IMR-90 (cell line): ENCODE measurements around the gene NTRK3. TPM values are rescaled to one million over a fixed set of nuclear protein-coding genes. Genes with fewer than 3 reads are reported as not detected.
"Not testable (repeated sequence)": the region's sequence is repeated elsewhere in the genome, so short reads cannot be mapped to it uniquely, and the experiment has no call there.

Experiments
- ATAC-seq: fragments of 200-7000 bp; cut with Tn5 transposase; 2 replicates; pipeline ENCODE4 v1.9.1; 2020; ENCODE audit warnings: low read depth, mild to moderate bottlenecking, moderate library complexity
- BruUV-seq: library from RNA; stranded (reverse); fragments of 400-500 nt; replicated peaks from 2 replicates; lab custom pipeline; 2021; lab: Mats Ljungman, UMichigan
- CTCF ChIA-PET: fragments of 300-600 bp; formaldehyde crosslinking; extraction: SDS; loops from one replicate; lab custom pipeline; 2021; ENCODE audit warnings: antibody characterized with exemption; lab: Yijun Ruan, JAX
- POLR2A ChIA-PET: fragments of 300-600 bp; sonication (Branson Sonifier 250); formaldehyde crosslinking; loops from one replicate; lab custom pipeline; 2022; ENCODE audit warnings: antibody characterized with exemption; ENCODE audit not compliant: unreplicated experiment; lab: Charles Lee
- DNase-seq: peaks from one replicate; pipeline ENCODE4 v3.0.0; 2013
- H2AFZ ChIP-seq: replicated peaks from 2 replicates; pipeline ENCODE3; 2013; ENCODE audit warnings: low read length, mild to moderate bottlenecking; ENCODE audit not compliant: poor library complexity
- H2AK5ac ChIP-seq: 2 replicates; pipeline ENCODE4 v1.6.1; 2013; ENCODE audit warnings: low read depth, low read length, inconsistent platforms
- H2AK9ac ChIP-seq: replicated peaks from 2 replicates; pipeline ENCODE3; 2013; ENCODE audit warnings: mild to moderate bottlenecking, low read depth, low read length, moderate library complexity; ENCODE audit not compliant: poor library complexity
- H2BK120ac ChIP-seq: 2 replicates; pipeline ENCODE4 v1.6.1; 2013; ENCODE audit warnings: low read depth, low read length, inconsistent platforms
- H2BK15ac ChIP-seq: 3 replicates; pipeline ENCODE4 v1.6.1; 2013; ENCODE audit warnings: low read depth, low read length, inconsistent platforms
- H2BK20ac ChIP-seq: 2 replicates; pipeline ENCODE4 v1.6.1; 2013; ENCODE audit warnings: low read depth, mild to moderate bottlenecking, inconsistent platforms, low read length, moderate library complexity
- H2BK5ac ChIP-seq: 2 replicates; pipeline ENCODE4 v1.6.1; 2013; ENCODE audit warnings: mild to moderate bottlenecking, low read depth, low read length, inconsistent platforms; ENCODE audit not compliant: poor library complexity, severe bottlenecking
- H3K14ac ChIP-seq: replicated peaks from 2 replicates; pipeline ENCODE4 v1.6.1; 2013; ENCODE audit warnings: low read depth, low read length, inconsistent platforms
- H3K18ac ChIP-seq: 2 replicates; pipeline ENCODE4 v1.6.1; 2013; ENCODE audit warnings: low read depth, low read length, control low read depth
- H3K23ac ChIP-seq: 2 replicates; pipeline ENCODE4 v1.6.1; 2013; ENCODE audit warnings: low read depth, low read length, inconsistent platforms
- H3K27ac ChIP-seq: 2 replicates; pipeline ENCODE4 v1.5.1; 2013; ENCODE audit warnings: mild to moderate bottlenecking, control low read depth, low read length; ENCODE audit not compliant: insufficient read depth
- H3K27me3 ChIP-seq: 2 replicates; pipeline ENCODE4 v1.6.1; 2013; ENCODE audit warnings: low read length; ENCODE audit not compliant: control insufficient read depth, insufficient read depth
- H3K36me3 ChIP-seq: 2 replicates; pipeline ENCODE4 v1.6.1; 2013; ENCODE audit warnings: low read length, mixed read lengths; ENCODE audit not compliant: control insufficient read depth, insufficient read depth
- H3K4ac ChIP-seq: 2 replicates; pipeline ENCODE4 v1.6.1; 2013; ENCODE audit warnings: low read depth, low read length, inconsistent platforms
- H3K4me1 ChIP-seq: 2 replicates; pipeline ENCODE4 v1.6.1; 2013; ENCODE audit warnings: low read length, mixed read lengths; ENCODE audit not compliant: control insufficient read depth, insufficient read depth
- H3K4me2 ChIP-seq: 2 replicates; pipeline ENCODE4 v1.6.1; 2013; ENCODE audit warnings: low read depth, mild to moderate bottlenecking, control low read depth, low read length, moderate library complexity
- H3K4me3 ChIP-seq: 2 replicates; pipeline ENCODE4 v1.5.1; 2013; ENCODE audit warnings: low read depth, mild to moderate bottlenecking, control low read depth, low read length, moderate library complexity; ENCODE audit not compliant: insufficient read depth
- H3K56ac ChIP-seq: 2 replicates; pipeline ENCODE4 v1.6.1; 2013; ENCODE audit warnings: low read length, inconsistent platforms; ENCODE audit not compliant: insufficient read depth; ENCODE audit errors: extremely low read depth
- H3K79me1 ChIP-seq, 2 experiments: 2 replicates each; pipeline ENCODE4 v1.6.1; 2013; ENCODE audit warnings: low read length in 2 of 2, inconsistent platforms in 1 of 2, low read depth in 1 of 2
- H3K9ac ChIP-seq: 2 replicates; pipeline ENCODE4 v1.6.1; 2013; ENCODE audit warnings: low read depth, low read length, control low read depth
- H3K9me1 ChIP-seq: 2 replicates; pipeline ENCODE4 v1.6.1; 2013; ENCODE audit warnings: low read length, inconsistent platforms; ENCODE audit not compliant: insufficient read depth
- H3K9me3 ChIP-seq: 2 replicates; pipeline ENCODE4 v1.6.1; 2013; ENCODE audit warnings: low read length; ENCODE audit not compliant: control insufficient read depth, insufficient read depth
- H4K20me1 ChIP-seq: 2 replicates; pipeline ENCODE4 v1.6.1; 2013; ENCODE audit warnings: low read length, inconsistent platforms; ENCODE audit not compliant: insufficient read depth
- H4K5ac ChIP-seq: 2 replicates; pipeline ENCODE4 v1.6.1; 2013; ENCODE audit warnings: mild to moderate bottlenecking, low read depth, low read length, control low read depth
- H4K8ac ChIP-seq, 2 experiments: 2 replicates each; pipeline ENCODE4 v1.6.1; 2013; ENCODE audit warnings: low read depth in 2 of 2, low read length in 2 of 2, control low read depth in 1 of 2, inconsistent platforms in 1 of 2
- H4K91ac ChIP-seq: 2 replicates; pipeline ENCODE4 v1.6.1; 2013; ENCODE audit warnings: low read depth, low read length, inconsistent platforms; ENCODE audit not compliant: insufficient read depth
- FOS ChIP-seq: fragments of 150-350 bp; IDR thresholded peaks from 2 replicates; pipeline ENCODE4 v1.6.1; 2016; ENCODE audit warnings: low read depth, low read length
- POLR2A ChIP-seq: IDR thresholded peaks from 2 replicates; pipeline ENCODE4 v1.6.1; 2012; ENCODE audit warnings: mild to moderate bottlenecking, low read depth, low read length
- RCOR1 ChIP-seq: IDR thresholded peaks from 2 replicates; pipeline ENCODE4 v1.6.1; 2012; ENCODE audit warnings: mild to moderate bottlenecking, low read length, improper control_type of control experiment; ENCODE audit not compliant: insufficient replicate concordance
- RFX5 ChIP-seq: IDR thresholded peaks from 2 replicates; pipeline ENCODE4 v1.8.0; 2012; ENCODE audit warnings: low read depth, mild to moderate bottlenecking, low read length, moderate library complexity
- SMC3 ChIP-seq: fragments of 150-350 bp; IDR thresholded peaks from 2 replicates; pipeline ENCODE4 v1.6.1; 2016; ENCODE audit warnings: low read depth, mild to moderate bottlenecking, antibody characterized with exemption, low read length, moderate library complexity
- WGBS, 2 experiments: methylation state at CpG; one replicate each; pipeline versions ENCODE4 v1.1.5 to v1.1.7; 2013; ENCODE audit warnings: missing lambda C conversion rate in 2 of 2; ENCODE audit not compliant: insufficient read length in 1 of 2; ENCODE audit errors: extremely low coverage in 2 of 2; 5-methylcytosine and 5-hydroxymethylcytosine counted together
- dilution Hi-C: fragments of 300-500 bp; cut with HindIII; formaldehyde crosslinking; loops from one replicate; pipeline ENCODE4 v1.14.3; 2018; ENCODE audit warnings: low sequenced_read_pairs; ENCODE audit not compliant: unreplicated experiment
- in situ Hi-C: fragments of 300-500 bp; cut with MboI; formaldehyde crosslinking; loops from 3 replicates; pipeline ENCODE4 v1.14.3; 2019; ENCODE audit warnings: low sequenced_read_pairs, inconsistent platforms, mixed read lengths
- intact Hi-C: fragments of 100-400 bp; cut with micrococcal nuclease; formaldehyde crosslinking; loops from 2 replicates; pipeline ENCODE4 v1.10.0; 2022
- polyA plus RNA-seq, 3 experiments: library from polyadenylated mRNA; depleted of rRNA; stranded (reverse); fragments of >200 nt; gene quantifications; 2 replicates each; pipeline ENCODE4 v1.2.3, GENCODE V29; 2012; ENCODE audit warnings: low replicate concordance in 1 of 3
- total RNA-seq: library from RNA; depleted of rRNA; stranded (reverse); fragments of >200 nt; gene quantifications from 2 replicates; pipeline ENCODE4 v1.2.3, GENCODE V29; 2012
- TF ChIP-seq, protein P1 (sequence below): fragments of 150-350 bp; IDR thresholded peaks from 2 replicates; pipeline ENCODE4 v1.6.1; 2017; ENCODE audit warnings: mild to moderate bottlenecking, antibody characterized with exemption, low read length, low read depth

NTRK3 gene
- total and polyA plus RNA-seq, 2 of the 4 experiments (the other 2 are of a cell fraction), result under 0.01 to 0.15 TPM

DNA sequence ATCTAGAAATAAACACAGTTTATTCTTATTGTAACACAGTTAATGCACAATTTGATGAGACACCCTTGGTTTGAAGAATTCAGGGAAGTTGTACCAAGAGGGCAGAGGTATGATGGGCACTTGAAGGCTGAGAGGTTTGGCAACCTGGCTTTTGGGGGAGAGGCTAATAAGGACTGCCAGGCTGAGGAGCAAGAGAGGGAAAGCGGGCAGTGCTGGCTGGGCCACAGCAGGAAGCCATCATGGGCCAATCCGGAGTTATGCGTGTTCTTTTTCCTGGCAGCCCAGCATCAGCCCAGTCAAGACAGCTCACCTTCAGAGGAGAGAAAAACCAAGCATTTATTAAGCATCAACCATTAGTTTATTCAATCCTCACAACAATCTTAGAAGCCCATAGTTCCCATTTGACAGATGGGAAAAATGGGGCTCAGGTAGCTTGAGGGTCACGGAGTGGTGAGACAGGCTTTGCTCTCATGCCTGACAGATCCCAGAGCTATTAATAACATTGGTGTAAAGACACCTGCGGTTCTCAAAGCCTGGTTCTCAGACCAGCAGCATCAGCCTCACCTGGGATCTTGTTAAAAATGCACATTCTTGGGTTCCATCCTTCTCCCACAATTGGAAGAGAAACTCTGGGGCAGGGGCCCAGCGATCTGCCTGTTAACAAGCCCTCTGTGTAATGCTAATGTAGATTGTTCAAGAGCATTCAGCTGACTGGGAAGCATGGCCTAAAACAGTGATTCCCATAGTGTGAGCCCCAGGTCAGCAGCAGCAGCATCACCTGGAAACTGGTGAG is 183.7 kb downstream of the NTRK3 start:
- dilution Hi-C loops (no loop called here), intact Hi-C loops (no loop called here), in situ Hi-C loops (no loop called here)
- Histone ChIP-seq H4K8ac (no peak overlapping the region), H3K36me3 (no peaks in the 10 kb centered on the region), H3K79me1 (no peaks in the 10 kb centered on the region), H2BK5ac (no peak overlapping the region), H2BK20ac (no peak overlapping the region), H2AK5ac (no peak overlapping the region), H3K9ac (no peak overlapping the region), H2BK15ac (no peak overlapping the region), H2AK9ac (no peak overlapping the region), H3K4ac (no peak overlapping the region), H3K9me1 (no peaks in the 10 kb centered on the region), H3K56ac (no peak overlapping the region), H3K23ac (no peak overlapping the region), H4K91ac (no peak overlapping the region), H2BK120ac (no peak overlapping the region), H3K27me3 (no peaks in the 10 kb centered on the region), H3K18ac (no peak overlapping the region), H3K14ac (no peak overlapping the region), H3K4me2 (no peak overlapping the region), H3K27ac (no peak overlapping the region), H2AFZ (no peak overlapping the region), H3K9me3 (peaks cover 13% of the 10 kb centered on the region), H3K4me1 (no peaks in the 10 kb centered on the region), H4K5ac (no peak overlapping the region), H4K20me1 (no peaks in the 10 kb centered on the region), H3K4me3 (no peak overlapping the region)
- no peak for DNase-seq
- POLR2A ChIA-PET, result no interaction called here
- TF ChIP-seq, protein P1, sequence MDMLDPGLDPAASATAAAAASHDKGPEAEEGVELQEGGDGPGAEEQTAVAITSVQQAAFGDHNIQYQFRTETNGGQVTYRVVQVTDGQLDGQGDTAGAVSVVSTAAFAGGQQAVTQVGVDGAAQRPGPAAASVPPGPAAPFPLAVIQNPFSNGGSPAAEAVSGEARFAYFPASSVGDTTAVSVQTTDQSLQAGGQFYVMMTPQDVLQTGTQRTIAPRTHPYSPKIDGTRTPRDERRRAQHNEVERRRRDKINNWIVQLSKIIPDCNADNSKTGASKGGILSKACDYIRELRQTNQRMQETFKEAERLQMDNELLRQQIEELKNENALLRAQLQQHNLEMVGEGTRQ, result no peak
- no peak for TF ChIP-seq POLR2A
- no peak for TF ChIP-seq SMC3
- no peak for TF ChIP-seq RFX5
- no peak for TF ChIP-seq RCOR1
- TF ChIP-seq FOS, result no peak
- no CpG with 5 or more reads among the region's 6 CpGs for WGBS, 2 experiments
- CTCF ChIA-PET, result no interaction called here
- no peak for ATAC-seq
- BruUV-seq, result no TSS peak

DNA sequence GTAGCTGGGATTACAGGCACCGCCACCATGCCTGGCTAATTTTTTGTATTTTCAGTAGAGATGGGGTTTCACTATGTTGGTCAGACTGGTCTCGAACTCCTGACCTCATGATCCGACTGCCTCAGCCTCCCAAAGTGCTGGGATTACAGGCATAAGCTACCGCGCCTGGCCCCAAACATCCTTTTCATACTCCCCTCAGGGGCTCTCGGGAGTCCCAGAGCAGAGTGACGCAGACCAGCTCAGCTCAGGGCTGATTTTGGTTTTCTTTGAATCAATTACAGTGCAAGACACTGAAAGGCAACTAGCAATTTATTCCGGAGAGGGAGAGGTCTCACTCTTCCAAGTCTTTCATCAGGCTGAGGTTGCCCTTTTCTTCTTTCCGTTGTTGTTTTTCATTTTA is 184.4 kb downstream of the NTRK3 start:
- CTCF ChIA-PET, in situ Hi-C loops, ATAC-seq, H3K4me2 ChIP-seq, H3K79me1 ChIP-seq, H3K27me3 ChIP-seq, H3K27ac ChIP-seq, DNase-seq, H3K56ac ChIP-seq, H2BK20ac ChIP-seq, H2AK5ac ChIP-seq, intact Hi-C loops, H3K4ac ChIP-seq, H3K36me3 ChIP-seq, H2AFZ ChIP-seq, H4K8ac ChIP-seq, H3K18ac ChIP-seq, H3K23ac ChIP-seq, POLR2A ChIA-PET, H4K20me1 ChIP-seq, H2AK9ac ChIP-seq, H3K14ac ChIP-seq, H2BK15ac ChIP-seq, H2BK120ac ChIP-seq, H3K4me3 ChIP-seq, H3K9ac ChIP-seq, H3K4me1 ChIP-seq, H2BK5ac ChIP-seq, dilution Hi-C loops, H4K5ac ChIP-seq, H3K9me1 ChIP-seq, H4K91ac ChIP-seq, BruUV-seq: not testable (repeated sequence)
- 65% methylated on average over 5 of the region's 9 CpGs; no CpG with 5 or more reads in 1 of the 2 experiments for WGBS, 2 experiments
- H3K9me3 ChIP-seq, result peaks cover 16% of the 10 kb centered on the region
